Fibroblast of pulmonary artery (primary cell): Measurements from ENCODE around the gene BCL7B.
"Not testable (repeated sequence)": the region's sequence is repeated elsewhere in the genome, so short reads cannot be mapped to it uniquely, and the experiment has no call there.

ENCODE experiments used
- DNase-seq: peaks from one replicate; pipeline ENCODE4 v3.0.0-alpha.2; 2010; ENCODE audit warnings: low read depth
- H3K4me3 ChIP-seq: replicated peaks from 2 replicates; pipeline ENCODE4 v1.5.1; 2011; ENCODE audit warnings: low read depth, mild to moderate bottlenecking, control low read depth, low read length, moderate library complexity
- CTCF ChIP-seq: IDR thresholded peaks from 2 replicates; pipeline ENCODE4 v1.5.1; 2011; ENCODE audit warnings: mild to moderate bottlenecking, control low read depth, low read length, inconsistent platforms; ENCODE audit errors: missing control alignments

The BCL7B gene

DNA sequence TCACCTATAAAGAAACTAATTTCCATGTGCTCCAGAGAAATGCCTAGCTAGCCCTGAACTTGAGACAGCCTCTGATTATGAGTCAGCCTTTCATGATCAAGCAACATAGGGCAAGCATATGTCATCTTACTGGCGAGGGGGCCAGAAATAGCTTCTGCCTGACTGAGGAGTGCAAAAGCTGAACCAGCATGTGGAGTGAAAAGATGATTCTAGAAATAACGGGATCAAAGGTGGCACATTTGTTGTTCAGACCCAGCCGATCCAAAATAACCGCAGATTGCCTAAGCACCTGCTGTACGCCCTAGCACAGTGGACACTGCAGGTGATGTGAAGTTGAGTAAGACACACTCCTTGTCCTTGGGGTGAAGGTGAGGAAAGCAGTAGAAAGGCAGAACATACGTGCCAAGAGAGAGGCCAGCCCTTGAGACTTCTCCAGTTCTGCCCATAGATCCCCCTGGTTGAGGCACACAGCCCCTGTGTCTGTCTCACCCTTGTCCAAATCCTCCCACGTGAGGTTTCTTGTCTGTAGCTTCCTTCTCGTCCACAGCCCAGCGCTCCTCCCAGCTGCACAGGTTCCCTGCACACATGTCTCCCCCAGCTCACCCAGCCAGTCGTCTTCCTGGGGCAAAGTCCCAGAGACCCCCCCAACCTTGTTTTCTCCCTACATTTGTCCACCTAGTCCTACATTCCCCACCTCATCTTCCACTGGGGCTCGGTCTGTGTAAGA is 2.8 kb upstream of the BCL7B start:
- DNase-seq = peak; percentile 64
- TF ChIP-seq CTCF = no peak
- H3K4me3 ChIP-seq = no peak overlapping the region

GRCh38 chr7:73557108-73557396 is 438 bp downstream of the BCL7B start:
- peak overlapping the region; percentile 84 for H3K4me3 ChIP-seq
- peak; percentile 92 for DNase-seq
- no peak for TF ChIP-seq CTCF

DNA sequence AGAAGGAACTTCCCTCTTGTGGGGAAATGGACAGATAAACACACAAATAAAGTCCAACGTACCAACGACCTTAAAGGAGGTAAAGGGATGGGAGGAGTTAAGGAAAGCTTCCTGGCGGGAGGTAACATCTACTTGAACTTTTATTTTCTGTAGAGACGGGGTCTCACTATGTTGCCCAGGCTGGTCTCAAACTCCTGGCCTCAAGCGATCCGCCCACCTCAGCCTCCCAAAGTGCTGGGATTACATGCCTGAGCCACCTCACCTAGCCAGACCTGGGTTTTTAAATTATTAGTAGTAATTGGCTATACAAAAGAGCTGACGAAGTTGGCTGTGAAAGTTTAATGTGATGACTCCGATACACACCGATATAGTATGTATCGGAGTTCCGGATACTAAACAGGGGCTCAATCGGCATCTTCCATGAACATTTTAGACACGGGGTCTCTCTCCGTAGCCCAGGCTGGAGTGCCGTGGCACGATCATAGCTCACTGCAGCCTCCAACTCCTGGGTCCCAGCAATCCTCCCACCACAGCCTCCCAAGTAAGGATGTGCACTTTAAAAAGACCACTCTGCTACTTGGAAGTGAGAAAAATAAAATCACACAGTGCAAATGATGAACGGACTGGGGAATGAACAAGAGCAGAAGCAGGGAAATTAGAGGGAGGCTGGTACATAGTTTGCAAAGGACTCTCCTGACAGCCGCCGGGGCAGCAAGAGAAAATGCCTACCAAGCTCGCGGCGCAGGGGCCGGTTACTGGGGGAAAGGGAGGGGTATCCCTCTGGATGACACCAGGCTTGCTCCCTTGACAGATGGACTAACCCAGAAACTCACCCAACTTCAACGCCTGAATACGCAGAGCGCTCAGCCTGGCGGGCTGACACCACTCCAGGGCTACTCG is 1.0 kb downstream of the BCL7B start:
- no peak for TF ChIP-seq CTCF
- H3K4me3 ChIP-seq = peak overlapping the region; percentile 84
- DNase-seq = no peak

- no peak for TF ChIP-seq CTCF
- DNase-seq = no peak
- peak overlapping the region; percentile 2 for H3K4me3 ChIP-seq
Observed at GRCh38 chr7:73555411-73555982, 2.0 kb downstream of the BCL7B start.

GRCh38 chr7:73550093-73550492 is 7.4 kb downstream of the BCL7B start:
- H3K4me3 ChIP-seq, DNase-seq: not testable (repeated sequence)

DNA sequence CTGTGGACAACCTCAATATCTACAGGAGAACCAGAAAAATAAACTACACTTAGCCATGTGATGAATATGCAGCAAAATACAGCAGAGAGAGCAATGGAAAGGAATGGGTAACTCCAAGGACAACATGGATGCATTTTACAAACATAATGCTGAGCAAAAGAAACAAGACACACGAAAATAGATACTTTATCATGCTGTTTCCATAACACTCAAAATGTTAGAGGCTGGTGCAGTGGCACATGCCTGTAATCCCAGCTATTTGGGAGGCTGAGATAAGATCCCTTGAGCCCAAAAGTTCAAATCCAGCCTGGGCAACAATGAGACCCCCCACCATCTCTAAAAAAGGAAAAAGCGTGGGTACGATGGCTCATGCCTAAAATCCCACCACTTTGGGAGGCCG is 8.3 kb downstream of the BCL7B start:
- no peak for TF ChIP-seq CTCF
- no peak overlapping the region for H3K4me3 ChIP-seq
- no peak for DNase-seq

- no peak overlapping the region for H3K4me3 ChIP-seq
- no peak for TF ChIP-seq CTCF
- no peak for DNase-seq
Observed at GRCh38 chr7:73547841-73548240, 9.6 kb downstream of the BCL7B start.
